AG09319 (cell line): ENCODE results near the gene OSBP2.

Experiments
- DNase-seq: peaks from one replicate; pipeline ENCODE4 v3.0.0-alpha.2; 2010; ENCODE audit warnings: low read depth; ENCODE audit errors: extremely low read depth
- CTCF ChIP-seq: IDR thresholded peaks from 2 replicates; pipeline ENCODE4 v1.5.1; 2011; ENCODE audit warnings: low read depth, mild to moderate bottlenecking, inconsistent platforms, low read length, moderate library complexity

Gene OSBP2

GRCh38 chr22:30743257-30744020 is 48.8 kb downstream of the OSBP2 start:
- no peak for DNase-seq
- TF ChIP-seq CTCF: no peak

- no peak for DNase-seq
Observed at GRCh38 chr22:30744224-30744623, 49.5 kb downstream of the OSBP2 start.

GRCh38 chr22:30747493-30747892 is 52.8 kb downstream of the OSBP2 start:
- DNase-seq: no peak
- no peak for TF ChIP-seq CTCF

More at GRCh38 chr22:30744224-30744623, 49.5 kb downstream of the OSBP2 start:
- no peak for TF ChIP-seq CTCF

- DNase-seq: no peak
- TF ChIP-seq CTCF: no peak
Observed at GRCh38 chr22:30749272-30749671, 54.6 kb downstream of the OSBP2 start.

- no peak for TF ChIP-seq CTCF
- DNase-seq: no peak
Observed at GRCh38 chr22:30749849-30750248, 55.2 kb downstream of the OSBP2 start.

- no peak for TF ChIP-seq CTCF
- no peak for DNase-seq
Observed at GRCh38 chr22:30751529-30751928, 56.9 kb downstream of the OSBP2 start.

GRCh38 chr22:30752771-30753170 is 58.1 kb downstream of the OSBP2 start:
- no peak for TF ChIP-seq CTCF
- DNase-seq: no peak
